Suprapubic skin (tissue), 4 donors: ENCODE measurements around the gene LUZP4. TPM values are rescaled to one million over a fixed set of nuclear protein-coding genes. Genes with fewer than 3 reads are reported as not detected.

ENCODE experiments used
- DNase-seq, 2 donors: peaks; one replicate each; pipeline ENCODE4 v3.0.0-alpha.2; 2019; ENCODE audit warnings: low spot score in 2 of 2
- H3K27ac ChIP-seq: fragments of 200-600 bp; sonication (generic); one replicate; pipeline ENCODE4 v1.5.1; 2019
- H3K27me3 ChIP-seq: fragments of 200-600 bp; sonication (generic); one replicate; pipeline ENCODE4 v1.5.1; 2019
- H3K36me3 ChIP-seq: fragments of 200-600 bp; sonication (generic); one replicate; pipeline ENCODE4 v1.5.1; 2019
- H3K4me1 ChIP-seq: fragments of 200-600 bp; sonication (generic); one replicate; pipeline ENCODE4 v1.5.1; 2019
- H3K4me3 ChIP-seq: fragments of 200-600 bp; sonication (generic); one replicate; pipeline ENCODE4 v1.5.1; 2019; ENCODE audit warnings: mild to moderate bottlenecking
- H3K9me3 ChIP-seq: fragments of 200-600 bp; sonication (generic); one replicate; pipeline ENCODE4 v1.5.1; 2019
- CTCF ChIP-seq, 2 donors: fragments of 200-600 bp in 1 of 2; fragments of 450-650 bp in 1 of 2; sonication (generic) in 1 of 2; IDR thresholded peaks; one replicate each; pipeline ENCODE4 v1.5.1; 2016 to 2019; ENCODE audit warnings: antibody characterized with exemption in 2 of 2, mild to moderate bottlenecking in 1 of 2, moderate library complexity in 1 of 2
- EP300 ChIP-seq: sonication (generic); formaldehyde crosslinking; IDR thresholded peaks from one replicate; pipeline ENCODE4 v1.6.1; 2017; ENCODE audit warnings: antibody characterized with exemption
- POLR2A ChIP-seq, 2 donors: fragments of 450-650 bp; IDR thresholded peaks; one replicate each; pipeline ENCODE4 v1.6.1; 2017; ENCODE audit warnings: antibody characterized with exemption in 2 of 2, mild to moderate bottlenecking in 2 of 2, moderate library complexity in 2 of 2
- POLR2AphosphoS5 ChIP-seq, 3 donors: sonication (generic); formaldehyde crosslinking; IDR thresholded peaks; one replicate each; pipeline ENCODE4 v1.6.1; 2017; ENCODE audit warnings: antibody characterized with exemption in 3 of 3
- WGBS: methylation state at CpG from one replicate; pipeline ENCODE4 v1.1.5; 2018; 5-methylcytosine and 5-hydroxymethylcytosine counted together
- total RNA-seq, 4 donors: library from RNA; depleted of rRNA; stranded (reverse); fragments of >200 nt; gene quantifications; one replicate each; pipeline ENCODE4 v1.1.0, GENCODE V29; 2016

LUZP4 gene
- total RNA-seq = not detected

GRCh38 chrX:115289465-115289864, at the start of gene LUZP4:
Gene LUZP4 (plus strand): TSS chrX:115289715. CDS start chrX:115289760, 45 bp downstream.
- no peaks in the 10 kb centered on the region for H3K27me3 ChIP-seq
- H3K9me3 ChIP-seq = no peaks in the 10 kb centered on the region
- no peak within 1 kb of the TSS for H3K27ac ChIP-seq
- no peak within 1 kb of the TSS for H3K4me3 ChIP-seq
- TF ChIP-seq POLR2AphosphoS5 (IDR thresholded peaks at IDR 0.05) (no peak), CTCF (IDR thresholded peaks at IDR 0.05) (no peak), EP300 (no peak), POLR2A (IDR thresholded peaks at IDR 0.05) (no peak)
- DNase-seq = no peak
- 81% methylated on average over 17 of the region's 17 CpGs for WGBS
- no peaks in the 10 kb centered on the region for H3K4me1 ChIP-seq
- no peaks in the 10 kb centered on the region for H3K36me3 ChIP-seq

- Histone ChIP-seq H3K9me3 (no peaks in the 10 kb centered on the region), H3K36me3 (no peaks in the 10 kb centered on the region), H3K4me1 (no peaks in the 10 kb centered on the region), H3K27ac (no peak overlapping the region), H3K4me3 (no peak overlapping the region), H3K27me3 (no peaks in the 10 kb centered on the region)
- TF ChIP-seq POLR2AphosphoS5 (IDR thresholded peaks at IDR 0.05) (no peak), CTCF (IDR thresholded peaks at IDR 0.05) (no peak), POLR2A (IDR thresholded peaks at IDR 0.05) (no peak), EP300 (no peak)
- 57% methylated on average over 2 of the region's 2 CpGs for WGBS
- no peak for DNase-seq
These were observed 37.9 kb upstream of the LUZP4 start for GRCh38 chrX:115251458-115252233.

GRCh38 chrX:115255003-115255402, 34.5 kb upstream of the LUZP4 start:
- Histone ChIP-seq H3K9me3 (no peaks in the 10 kb centered on the region), H3K27me3 (no peaks in the 10 kb centered on the region), H3K36me3 (no peaks in the 10 kb centered on the region), H3K4me3 (no peak overlapping the region), H3K4me1 (no peaks in the 10 kb centered on the region), H3K27ac (no peak overlapping the region)
- 80% methylated on average over 2 of the region's 2 CpGs for WGBS
- TF ChIP-seq EP300 = no peak
- TF ChIP-seq POLR2A (IDR thresholded peaks at IDR 0.05) = no peak
- TF ChIP-seq CTCF (IDR thresholded peaks at IDR 0.05) = no peak
- TF ChIP-seq POLR2AphosphoS5 (IDR thresholded peaks at IDR 0.05) = no peak
- DNase-seq = no peak

- Histone ChIP-seq H3K27me3 (no peaks in the 10 kb centered on the region), H3K27ac (no peak overlapping the region), H3K4me3 (no peak overlapping the region), H3K4me1 (no peaks in the 10 kb centered on the region), H3K9me3 (no peaks in the 10 kb centered on the region), H3K36me3 (no peaks in the 10 kb centered on the region)
- no peak for DNase-seq
- no peak for TF ChIP-seq CTCF (IDR thresholded peaks at IDR 0.05)
- TF ChIP-seq EP300 = no peak
- TF ChIP-seq POLR2A (IDR thresholded peaks at IDR 0.05) = no peak
- no peak for TF ChIP-seq POLR2AphosphoS5 (IDR thresholded peaks at IDR 0.05)
These were observed 31.8 kb upstream of the LUZP4 start for GRCh38 chrX:115257711-115258110.

GRCh38 chrX:115259238-115259875, 30.2 kb upstream of the LUZP4 start:
- Histone ChIP-seq H3K9me3 (no peaks in the 10 kb centered on the region), H3K27me3 (no peaks in the 10 kb centered on the region), H3K27ac (no peak overlapping the region), H3K36me3 (no peaks in the 10 kb centered on the region), H3K4me1 (no peaks in the 10 kb centered on the region), H3K4me3 (no peak overlapping the region)
- TF ChIP-seq POLR2A (IDR thresholded peaks at IDR 0.05) (no peak), POLR2AphosphoS5 (IDR thresholded peaks at IDR 0.05) (no peak), CTCF (IDR thresholded peaks at IDR 0.05) (no peak), EP300 (no peak)
- WGBS = 32% methylated on average over 3 of the region's 3 CpGs
- DNase-seq = no peak
